OCI-LY1 (cell line): ENCODE data around the gene ZFYVE28.

Experiments
- EZH2 ChIP-seq: fragments of 200-600 bp; sonication (generic), shearing (Covaris generic); IDR thresholded peaks from 2 replicates; pipeline ENCODE4 v1.8.0; 2017; ENCODE audit warnings: borderline replicate concordance, mixed run types, mild to moderate bottlenecking, antibody characterized with exemption, low read length, moderate library complexity, mixed read lengths
- TF ChIP-seq, protein P1 (sequence below): fragments of 200-600 bp; sonication (generic), shearing (Covaris generic); IDR thresholded peaks from 2 replicates; pipeline ENCODE4 v1.5.1; 2017; ENCODE audit warnings: mild to moderate bottlenecking, antibody characterized with exemption, low read length, moderate library complexity, mixed read lengths

DNA sequence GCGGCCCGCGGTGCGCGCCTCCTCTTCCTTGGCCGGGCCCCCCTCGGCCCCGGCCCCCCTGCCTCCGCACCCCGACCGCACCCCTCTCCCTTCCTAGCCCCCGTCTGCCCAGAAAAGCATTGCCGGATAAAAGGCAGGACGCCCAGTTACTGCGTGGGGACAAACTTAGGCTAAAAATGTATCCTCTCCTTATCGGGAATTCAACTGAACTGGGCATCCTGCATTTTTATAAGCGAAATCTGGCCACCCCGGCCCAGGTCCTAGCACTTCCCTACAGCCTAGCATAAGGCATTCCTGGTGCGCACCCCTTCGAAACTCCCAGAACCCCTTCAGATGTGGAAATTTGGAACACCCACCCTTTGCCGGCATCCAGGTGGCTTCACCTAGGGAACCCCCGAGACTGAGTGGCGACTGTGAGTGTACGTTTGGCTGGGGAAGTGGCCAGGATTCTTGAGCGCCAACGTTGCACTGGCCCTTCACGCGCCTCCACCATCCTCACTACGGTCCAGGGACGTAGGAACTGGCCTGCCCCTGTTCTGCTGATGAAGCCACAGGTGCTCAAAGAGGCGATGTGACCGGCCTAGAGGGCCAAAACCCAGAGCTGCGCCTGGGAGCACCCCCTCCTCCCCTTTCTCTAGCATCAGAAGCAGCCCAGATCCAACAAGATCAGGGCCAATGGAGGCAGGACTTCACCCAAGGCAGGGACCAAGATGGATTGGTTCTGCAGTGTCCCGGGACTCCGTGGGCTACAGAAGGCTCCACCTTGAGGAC, 44.7 kb upstream of the ZFYVE28 start:
- TF ChIP-seq, protein P1, sequence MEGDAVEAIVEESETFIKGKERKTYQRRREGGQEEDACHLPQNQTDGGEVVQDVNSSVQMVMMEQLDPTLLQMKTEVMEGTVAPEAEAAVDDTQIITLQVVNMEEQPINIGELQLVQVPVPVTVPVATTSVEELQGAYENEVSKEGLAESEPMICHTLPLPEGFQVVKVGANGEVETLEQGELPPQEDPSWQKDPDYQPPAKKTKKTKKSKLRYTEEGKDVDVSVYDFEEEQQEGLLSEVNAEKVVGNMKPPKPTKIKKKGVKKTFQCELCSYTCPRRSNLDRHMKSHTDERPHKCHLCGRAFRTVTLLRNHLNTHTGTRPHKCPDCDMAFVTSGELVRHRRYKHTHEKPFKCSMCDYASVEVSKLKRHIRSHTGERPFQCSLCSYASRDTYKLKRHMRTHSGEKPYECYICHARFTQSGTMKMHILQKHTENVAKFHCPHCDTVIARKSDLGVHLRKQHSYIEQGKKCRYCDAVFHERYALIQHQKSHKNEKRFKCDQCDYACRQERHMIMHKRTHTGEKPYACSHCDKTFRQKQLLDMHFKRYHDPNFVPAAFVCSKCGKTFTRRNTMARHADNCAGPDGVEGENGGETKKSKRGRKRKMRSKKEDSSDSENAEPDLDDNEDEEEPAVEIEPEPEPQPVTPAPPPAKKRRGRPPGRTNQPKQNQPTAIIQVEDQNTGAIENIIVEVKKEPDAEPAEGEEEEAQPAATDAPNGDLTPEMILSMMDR = no peak
- TF ChIP-seq EZH2 = no peak
